Stimulated activated CD8-positive, alpha-beta memory T cell treated with anti-CD3 and anti-CD28 coated beads, Interleukin-15, amount 100 ng/mL, for 1 hour (primary cell): ENCODE results near the gene WDR41.
"Not testable (repeated sequence)": the region's sequence is repeated elsewhere in the genome, so short reads cannot be mapped to it uniquely, and the experiment has no call there.

Experiments used
- DNase-seq: peaks from one replicate; pipeline ENCODE4 v3.0.0-alpha.2; 2020; ENCODE audit warnings: low read depth

Gene WDR41

GRCh38 chr5:77491783-77492652, at the start of gene WDR41:
WDR41 (minus strand) TSS chr5:77492316; CDS start chr5:77492220, 96 bp downstream.
- peak; percentile 82 for DNase-seq

- DNase-seq, result no peak
Measured at GRCh38 chr5:77531297-77531696, 39.2 kb upstream of the WDR41 start.

GRCh38 chr5:77518304-77518703, 26.2 kb upstream of the WDR41 start:
- DNase-seq, result no peak

GRCh38 chr5:77514457-77514856, 22.3 kb upstream of the WDR41 start:
- no peak for DNase-seq

GRCh38 chr5:77513321-77513720, 21.2 kb upstream of the WDR41 start:
- DNase-seq, result no peak

- DNase-seq, result not testable (repeated sequence)
Measured at GRCh38 chr5:77501132-77501531, 9.0 kb upstream of the WDR41 start.

GRCh38 chr5:77499973-77500372, 7.9 kb upstream of the WDR41 start:
- no peak for DNase-seq

GRCh38 chr5:77499441-77499840, 7.3 kb upstream of the WDR41 start:
- no peak for DNase-seq

- no peak for DNase-seq
Measured at GRCh38 chr5:77498952-77499351, 6.8 kb upstream of the WDR41 start.

- DNase-seq, result no peak
Measured at GRCh38 chr5:77494935-77495334, 2.8 kb upstream of the WDR41 start.

GRCh38 chr5:77492653-77493000, 511 bp upstream of the WDR41 start:
- DNase-seq, result no peak

- not testable (repeated sequence) for DNase-seq
Measured at GRCh38 chr5:77490741-77491344, 1.3 kb downstream of the WDR41 start.

GRCh38 chr5:77486344-77486962, 5.7 kb downstream of the WDR41 start:
- DNase-seq, result no peak

- DNase-seq, result no peak
Measured at GRCh38 chr5:77483682-77484081, 8.4 kb downstream of the WDR41 start.

GRCh38 chr5:77475041-77475440, 17.1 kb downstream of the WDR41 start:
- DNase-seq, result not testable (repeated sequence)

- DNase-seq, result not testable (repeated sequence)
Measured at GRCh38 chr5:77468875-77469274, 23.2 kb downstream of the WDR41 start.

- DNase-seq, result no peak
Measured at GRCh38 chr5:77463905-77464304, 28.2 kb downstream of the WDR41 start.

- no peak for DNase-seq
Measured at GRCh38 chr5:77461287-77461686, 30.8 kb downstream of the WDR41 start.

GRCh38 chr5:77454123-77454522, 38.0 kb downstream of the WDR41 start:
- DNase-seq, result no peak

GRCh38 chr5:77452351-77452750, 39.8 kb downstream of the WDR41 start:
- no peak for DNase-seq

- no peak for DNase-seq
Measured at GRCh38 chr5:77449981-77450380, 42.1 kb downstream of the WDR41 start.

- no peak for DNase-seq
Measured at GRCh38 chr5:77449277-77449676, 42.8 kb downstream of the WDR41 start.

GRCh38 chr5:77448831-77449230, 43.3 kb downstream of the WDR41 start:
- DNase-seq, result no peak
